Loucy (cell line): Measurements from ENCODE around the gene DEDD.

Source experiments
- EZH2phosphoT487 ChIP-seq: fragments of 200-600 bp; IDR thresholded peaks from 2 replicates; pipeline ENCODE4 v1.6.1; 2018; ENCODE audit warnings: antibody characterized with exemption, mild to moderate bottlenecking, moderate library complexity, borderline replicate concordance
- TF ChIP-seq, protein P1 (sequence below): fragments of 200-600 bp; sonication (generic); conservative IDR thresholded peaks from 2 replicates; pipeline ENCODE4 v1.5.1; 2014; ENCODE audit warnings: mild to moderate bottlenecking, antibody characterized with exemption, low read length

GRCh38 chr1:161096015-161096414 is 36.5 kb downstream of the DEDD start:
- TF ChIP-seq, protein P1, sequence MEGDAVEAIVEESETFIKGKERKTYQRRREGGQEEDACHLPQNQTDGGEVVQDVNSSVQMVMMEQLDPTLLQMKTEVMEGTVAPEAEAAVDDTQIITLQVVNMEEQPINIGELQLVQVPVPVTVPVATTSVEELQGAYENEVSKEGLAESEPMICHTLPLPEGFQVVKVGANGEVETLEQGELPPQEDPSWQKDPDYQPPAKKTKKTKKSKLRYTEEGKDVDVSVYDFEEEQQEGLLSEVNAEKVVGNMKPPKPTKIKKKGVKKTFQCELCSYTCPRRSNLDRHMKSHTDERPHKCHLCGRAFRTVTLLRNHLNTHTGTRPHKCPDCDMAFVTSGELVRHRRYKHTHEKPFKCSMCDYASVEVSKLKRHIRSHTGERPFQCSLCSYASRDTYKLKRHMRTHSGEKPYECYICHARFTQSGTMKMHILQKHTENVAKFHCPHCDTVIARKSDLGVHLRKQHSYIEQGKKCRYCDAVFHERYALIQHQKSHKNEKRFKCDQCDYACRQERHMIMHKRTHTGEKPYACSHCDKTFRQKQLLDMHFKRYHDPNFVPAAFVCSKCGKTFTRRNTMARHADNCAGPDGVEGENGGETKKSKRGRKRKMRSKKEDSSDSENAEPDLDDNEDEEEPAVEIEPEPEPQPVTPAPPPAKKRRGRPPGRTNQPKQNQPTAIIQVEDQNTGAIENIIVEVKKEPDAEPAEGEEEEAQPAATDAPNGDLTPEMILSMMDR, result no peak
- TF ChIP-seq EZH2phosphoT487, result no peak
